Neural cell (in vitro differentiated cells): ENCODE results near the gene ZFP62. TPM values are rescaled to one million over a fixed set of nuclear protein-coding genes. Genes with fewer than 3 reads are reported as not detected.
"Not testable (repeated sequence)": the region's sequence is repeated elsewhere in the genome, so short reads cannot be mapped to it uniquely, and the experiment has no call there.

Experiments used
- H2AFZ ChIP-seq: fragments of 200-600, 300-800 bp; sonication (generic), shearing (Covaris generic); 2 replicates; pipeline ENCODE4 v1.6.0; 2014; ENCODE audit warnings: low read depth, mild to moderate bottlenecking, antibody characterized with exemption, low read length, moderate library complexity
- H3F3A ChIP-seq: fragments of 200-600 bp; shearing (Covaris generic); 2 replicates; pipeline ENCODE4 v1.6.1; 2016; ENCODE audit warnings: mild to moderate bottlenecking, moderate library complexity, mixed read lengths, antibody characterized with exemption, low read length; ENCODE audit not compliant: insufficient read depth, poor library complexity, severe bottlenecking
- H3K27ac ChIP-seq: fragments of 200-600, 300-800 bp; sonication (generic), shearing (Covaris generic); 2 replicates; pipeline ENCODE4 v1.5.1; 2014; ENCODE audit warnings: mild to moderate bottlenecking, low read length, moderate library complexity
- H3K27me3 ChIP-seq: fragments of 300-800, 200-600 bp; sonication (generic), shearing (Covaris generic); 2 replicates; pipeline ENCODE4 v1.6.0; 2014; ENCODE audit warnings: mild to moderate bottlenecking, low read depth, low read length, moderate library complexity; ENCODE audit not compliant: insufficient read depth
- H3K36me3 ChIP-seq: fragments of 300-800, 200-600 bp; sonication (generic), shearing (Covaris generic); 2 replicates; pipeline ENCODE4 v1.5.1; 2014; ENCODE audit warnings: mild to moderate bottlenecking, antibody characterized with exemption, low read length, moderate library complexity; ENCODE audit not compliant: insufficient read depth
- H3K4me2 ChIP-seq: fragments of 300-800, 200-600 bp; sonication (generic), shearing (Covaris generic); 2 replicates; pipeline ENCODE4 v1.6.0; 2014; ENCODE audit warnings: mild to moderate bottlenecking, low read length
- H3K4me3 ChIP-seq: fragments of 300-800, 200-600 bp; sonication (generic), shearing (Covaris generic); 2 replicates; pipeline ENCODE4 v1.5.1; 2014; ENCODE audit warnings: mild to moderate bottlenecking, low read length, moderate library complexity
- H3K79me2 ChIP-seq: fragments of 200-600 bp; shearing (Covaris generic); replicated peaks from 2 replicates; pipeline ENCODE4 v1.6.0; 2014; ENCODE audit warnings: mild to moderate bottlenecking, low read length, moderate library complexity; ENCODE audit not compliant: insufficient read depth
- H3K9ac ChIP-seq: fragments of 300-800, 200-600 bp; sonication (generic), shearing (Covaris generic); 2 replicates; pipeline ENCODE4 v1.6.1; 2016; ENCODE audit warnings: mild to moderate bottlenecking, low read length, mixed read lengths
- H3K9me2 ChIP-seq: fragments of 200-600 bp; shearing (Covaris generic); 2 replicates; pipeline ENCODE4 v1.6.1; 2016; ENCODE audit warnings: mild to moderate bottlenecking, low read length, mixed read lengths; ENCODE audit not compliant: insufficient read depth
- H3K9me3 ChIP-seq: fragments of 200-600, 300-800 bp; sonication (generic), shearing (Covaris generic); 2 replicates; pipeline ENCODE4 v1.6.1; 2016; ENCODE audit warnings: mild to moderate bottlenecking, mixed run types, low read length, moderate library complexity, mixed read lengths
- H4K20me1 ChIP-seq: fragments of 200-600 bp; shearing (Covaris generic); 2 replicates; pipeline ENCODE4 v1.6.1; 2016; ENCODE audit warnings: mild to moderate bottlenecking, mixed run types; ENCODE audit not compliant: insufficient read depth
- CTCF ChIP-seq: fragments of 450-650 bp; IDR thresholded peaks from 2 replicates; pipeline ENCODE4 v1.5.1; 2014; ENCODE audit warnings: antibody characterized with exemption, mild to moderate bottlenecking, moderate library complexity; ENCODE audit not compliant: poor library complexity, severe bottlenecking
- EP300 ChIP-seq: fragments of 450-650 bp; conservative IDR thresholded peaks from 2 replicates; pipeline ENCODE4 v1.6.1; 2014; ENCODE audit warnings: antibody characterized with exemption, mild to moderate bottlenecking, moderate library complexity; ENCODE audit not compliant: poor library complexity, severe bottlenecking
- EZH2 ChIP-seq: fragments of 200-600, 300-800 bp; shearing (Covaris generic), sonication (generic); IDR thresholded peaks from 2 replicates; pipeline ENCODE4 v1.6.1; 2014; ENCODE audit warnings: antibody characterized with exemption, low read length, borderline replicate concordance, mild to moderate bottlenecking; ENCODE audit not compliant: insufficient read depth, poor library complexity, severe bottlenecking
- MXI1 ChIP-seq: fragments of 450-650 bp; conservative IDR thresholded peaks from 2 replicates; pipeline ENCODE4 v1.6.1; 2014; ENCODE audit warnings: antibody characterized with exemption, mild to moderate bottlenecking; ENCODE audit not compliant: poor library complexity, severe bottlenecking
- POLR2AphosphoS5 ChIP-seq: IDR thresholded peaks from 2 replicates; pipeline ENCODE4 v1.6.1; 2012
- RAD21 ChIP-seq: fragments of 450-650 bp; conservative IDR thresholded peaks from 2 replicates; pipeline ENCODE4 v1.6.1; 2014; ENCODE audit warnings: antibody characterized with exemption, mild to moderate bottlenecking, moderate library complexity
- REST ChIP-seq: IDR thresholded peaks from 2 replicates; pipeline ENCODE4 v1.6.1; 2012; ENCODE audit warnings: borderline replicate concordance
- SMC3 ChIP-seq: fragments of 450-650 bp; conservative IDR thresholded peaks from 2 replicates; pipeline ENCODE4 v1.6.1; 2014; ENCODE audit warnings: antibody characterized with exemption, mild to moderate bottlenecking, moderate library complexity; ENCODE audit not compliant: poor library complexity
- TAF1 ChIP-seq: IDR thresholded peaks from 2 replicates; pipeline ENCODE4 v1.6.1; 2012; ENCODE audit warnings: low read depth
- polyA plus RNA-seq: library from polyadenylated mRNA; depleted of rRNA; stranded (reverse); fragments of >200 nt; gene quantifications from 2 replicates; pipeline ENCODE4 v1.2.3, GENCODE V29; 2014

Gene ZFP62
- polyA plus RNA-seq, 1 donor from 2014 or later: 69.1 TPM

GRCh38 chr5:180829726-180830125 is 31.4 kb downstream of the ZFP62 start:
- Histone ChIP-seq H3K4me3 (no peak overlapping the region), H3K79me2 (no peaks in the 10 kb centered on the region), H2AFZ (no peak overlapping the region), H3K9ac (no peak overlapping the region), H3K9me3 (no peaks in the 10 kb centered on the region), H3F3A (no peaks in the 10 kb centered on the region), H3K4me2 (no peak overlapping the region), H3K27me3 (peaks cover 10% of the 10 kb centered on the region), H3K27ac (no peak overlapping the region), H3K9me2 (no peaks in the 10 kb centered on the region), H4K20me1 (no peaks in the 10 kb centered on the region), H3K36me3 (no peaks in the 10 kb centered on the region)
- TF ChIP-seq CTCF (no peak), TAF1 (no peak), RAD21 (no peak), SMC3 (no peak), EZH2 (no peak), REST (no peak), POLR2AphosphoS5 (no peak), MXI1 (no peak), EP300 (no peak)

- H3K9me3 ChIP-seq, H3K9ac ChIP-seq, H3K36me3 ChIP-seq, H3K27ac ChIP-seq, H3F3A ChIP-seq, H3K79me2 ChIP-seq, H4K20me1 ChIP-seq, H3K4me2 ChIP-seq, H3K9me2 ChIP-seq, H3K4me3 ChIP-seq, H2AFZ ChIP-seq: not testable (repeated sequence)
- peaks cover 10% of the 10 kb centered on the region for H3K27me3 ChIP-seq
Observed at GRCh38 chr5:180828756-180829531, 32.1 kb downstream of the ZFP62 start.

- not testable (repeated sequence) for H3K9ac ChIP-seq, H3K4me2 ChIP-seq, H3K9me3 ChIP-seq, H3F3A ChIP-seq, H3K27ac ChIP-seq, H3K9me2 ChIP-seq, H3K79me2 ChIP-seq, H4K20me1 ChIP-seq, H3K36me3 ChIP-seq, H3K4me3 ChIP-seq, H2AFZ ChIP-seq
- H3K27me3 ChIP-seq: peaks cover 10% of the 10 kb centered on the region
Observed at GRCh38 chr5:180827374-180827773, 33.7 kb downstream of the ZFP62 start.
